K562 (cell line): ENCODE data around the gene RNF151. TPM values are rescaled to one million over a fixed set of nuclear protein-coding genes. Genes with fewer than 3 reads are reported as not detected.

Experiments used
- BMI1 ChIP-seq: fragments of 150-350 bp; IDR thresholded peaks from 2 replicates; pipeline ENCODE4 v1.6.1; 2014; ENCODE audit warnings: low read length
- KHSRP ChIP-seq: fragments of 450-650 bp; IDR thresholded peaks from 2 replicates; pipeline ENCODE4 v1.6.1; 2017
- KLF6 ChIP-seq: fragments of 250-450 bp; sonication (Bioruptor Pico); IDR thresholded peaks from 2 replicates; pipeline ENCODE4 v1.4.0; 2020; ENCODE audit warnings: mild to moderate bottlenecking, moderate library complexity, borderline replicate concordance
- LARP7 ChIP-seq: fragments of 450-650 bp; IDR thresholded peaks from 2 replicates; pipeline ENCODE4 v1.6.1; 2016
- NFYB ChIP-seq: IDR thresholded peaks from 2 replicates; pipeline ENCODE4 v1.6.1; 2011; ENCODE audit warnings: mild to moderate bottlenecking, moderate library complexity; ENCODE audit not compliant: insufficient read length; ENCODE audit errors: extremely low read depth
- PHB2 ChIP-seq: fragments of 450-650 bp; IDR thresholded peaks from 2 replicates; pipeline ENCODE4 v1.6.1; 2017; ENCODE audit warnings: low read depth
- ZNF41 ChIP-seq: fragments of 250-450 bp; sonication (Bioruptor Pico); conservative IDR thresholded peaks from 2 replicates; pipeline ENCODE4 v1.4.0; 2020; ENCODE audit warnings: mild to moderate bottlenecking
- ZNF561 ChIP-seq: fragments of 450-650 bp; formaldehyde crosslinking; conservative IDR thresholded peaks from 2 replicates; pipeline ENCODE4 v1.4.0; 2020; ENCODE audit warnings: mild to moderate bottlenecking, moderate library complexity
- polyA plus RNA-seq, 8 experiments: library from polyadenylated mRNA; depleted of rRNA in 4 of 8; stranded (reverse) in 5 of 8; unstranded in 3 of 8; fragments of >200 nt; fragmentation: Nextera tagmentation in 2 of 8; fragmentation: Illumina TruSeq in 1 of 8; extraction: Ambion mirVana in 2 of 8; extraction: Trizol in 1 of 8; gene quantifications; 2 replicates each; pipeline versions ENCODE4 v1.2.1 to v1.2.3, GENCODE V29; 2011 to 2014; ENCODE audit warnings: inconsistent platforms in 1 of 8, missing spikeins in 1 of 8
- total RNA-seq, 7 experiments: library from RNA; depleted of rRNA in 6 of 7; stranded (reverse); fragments of >200 nt in 6 of 7; fragmentation: Illumina TruSeq in 2 of 7; extraction: Trizol in 2 of 7; gene quantifications; 2 replicates each; pipeline versions ENCODE4 v1.2.1 to v1.2.3, GENCODE V29; 2011 to 2021; ENCODE audit warnings: low replicate concordance in 1 of 7
- TF ChIP-seq, protein P1 (sequence below), 2 experiments: fragments of 200-800 bp in 1 of 2; sonication (Bioruptor generic) in 1 of 2; sonication (generic) in 1 of 2; formaldehyde crosslinking in 1 of 2; IDR thresholded peaks in 1 of 2; conservative IDR thresholded peaks in 1 of 2; 2 replicates each; pipeline versions ENCODE4 v1.5.0 to v1.6.1; 2016 to 2020; ENCODE audit warnings: missing compliant biosample characterization in 1 of 2, missing genetic modification characterization in 1 of 2, missing genetic modification reagents in 1 of 2
- TF ChIP-seq, protein P2 (sequence below), 2 experiments: IDR thresholded peaks; 2 replicates each; pipeline ENCODE4 v1.6.1; 2012; ENCODE audit warnings: improper control_type of control experiment in 2 of 2, low read depth in 2 of 2, low read length in 2 of 2, borderline replicate concordance in 1 of 2
- TF ChIP-seq, protein P3 (sequence below): fragments of 450-650 bp; formaldehyde crosslinking; IDR thresholded peaks from 2 replicates; pipeline ENCODE4 v1.4.0; 2020; ENCODE audit warnings: mild to moderate bottlenecking
- TF ChIP-seq, protein P4 (sequence below): fragments of 150-350 bp; conservative IDR thresholded peaks from 2 replicates; pipeline ENCODE4 v1.6.1; 2014; ENCODE audit warnings: low read length
- TF ChIP-seq, protein P5 (sequence below): fragments of 250-450 bp; sonication (Bioruptor Pico); IDR thresholded peaks from 2 replicates; pipeline ENCODE4 v1.4.0; 2020; ENCODE audit warnings: mild to moderate bottlenecking, moderate library complexity, borderline replicate concordance
- TF ChIP-seq, protein P6 (sequence below): fragments of 250-450 bp; sonication (Bioruptor Pico); IDR thresholded peaks from 2 replicates; pipeline ENCODE4 v1.6.1; 2021; ENCODE audit warnings: mild to moderate bottlenecking

Gene RNF151
- total and polyA plus RNA-seq, 9 of the 15 experiments (the other 6 are each of a cell fraction or from before 2014, with no cell fraction given) = not detected

DNA sequence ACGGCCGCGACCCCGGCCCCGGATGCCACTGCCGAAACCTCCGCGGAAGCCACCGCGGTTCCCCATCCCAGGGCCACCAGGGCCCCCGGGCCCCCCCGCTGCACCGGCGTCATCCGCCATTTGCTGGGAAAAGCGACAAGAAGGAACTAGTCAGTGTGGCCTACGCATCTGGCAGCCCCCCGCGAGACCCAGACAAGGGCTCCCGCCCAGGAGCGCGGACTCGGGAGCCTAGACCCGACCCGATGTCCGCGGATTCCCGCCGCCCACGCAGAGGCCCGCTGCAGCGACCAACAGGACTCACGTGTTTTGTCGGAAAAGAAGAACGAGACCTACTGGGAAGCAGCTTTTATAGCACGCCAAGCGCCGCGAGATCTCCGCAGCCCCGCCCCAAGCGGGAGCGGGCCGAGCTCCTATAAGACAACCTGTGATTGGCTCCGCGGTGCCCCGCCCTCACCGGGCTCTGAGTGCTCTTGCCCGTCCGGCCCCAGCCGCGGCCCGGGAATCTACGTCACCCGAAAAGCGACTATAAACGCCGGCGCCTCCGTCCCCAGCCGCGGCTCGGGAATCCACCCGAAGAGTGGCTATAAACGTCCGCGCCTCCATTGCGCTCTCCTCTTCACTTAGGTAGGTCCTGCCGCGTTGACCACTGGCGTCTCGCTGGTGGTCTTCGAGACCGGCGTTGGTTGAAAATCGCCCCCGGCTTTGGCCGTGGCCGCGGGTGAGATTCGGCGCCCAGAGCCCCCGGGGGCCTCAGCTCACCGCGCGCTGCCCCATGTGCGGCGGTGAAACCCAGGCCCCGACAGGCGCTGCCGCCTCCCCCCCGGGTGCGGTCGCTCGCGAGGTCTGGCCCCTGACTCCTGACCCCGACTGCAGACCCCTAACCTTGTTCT lies 1.9 kb upstream of the RNF151 start, which contains the start of gene RPS2 (continued):
- TF ChIP-seq, protein P1, sequence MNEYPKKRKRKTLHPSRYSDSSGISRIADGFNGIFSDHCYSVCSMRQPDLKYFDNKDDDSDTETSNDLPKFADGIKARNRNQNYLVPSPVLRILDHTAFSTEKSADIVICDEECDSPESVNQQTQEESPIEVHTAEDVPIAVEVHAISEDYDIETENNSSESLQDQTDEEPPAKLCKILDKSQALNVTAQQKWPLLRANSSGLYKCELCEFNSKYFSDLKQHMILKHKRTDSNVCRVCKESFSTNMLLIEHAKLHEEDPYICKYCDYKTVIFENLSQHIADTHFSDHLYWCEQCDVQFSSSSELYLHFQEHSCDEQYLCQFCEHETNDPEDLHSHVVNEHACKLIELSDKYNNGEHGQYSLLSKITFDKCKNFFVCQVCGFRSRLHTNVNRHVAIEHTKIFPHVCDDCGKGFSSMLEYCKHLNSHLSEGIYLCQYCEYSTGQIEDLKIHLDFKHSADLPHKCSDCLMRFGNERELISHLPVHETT (CRISPR knock-in tag; conservative IDR thresholded peaks at IDR 0.05 in 1 of 2, IDR thresholded peaks at IDR 0.05 in 1 of 2) = peak in 1 of 2 experiments; percentile 95; a peak in 2 of 4 replicates
- TF ChIP-seq NFYB (peak; percentile 60), KHSRP (peak; percentile 60; the same call in 1 of the 2 replicates), LARP7 (no peak), KLF6 (peak; percentile 36; the same call in 1 of the 2 replicates), BMI1 (no peak), ZNF41 (0 out of 2 replicates have a peak, but pooled peaks have one; percentile 39), PHB2 (no peak), ZNF561 (CRISPR knock-in tag) (no peak; the same call in 1 of the 2 replicates)
- TF ChIP-seq, protein P2, sequence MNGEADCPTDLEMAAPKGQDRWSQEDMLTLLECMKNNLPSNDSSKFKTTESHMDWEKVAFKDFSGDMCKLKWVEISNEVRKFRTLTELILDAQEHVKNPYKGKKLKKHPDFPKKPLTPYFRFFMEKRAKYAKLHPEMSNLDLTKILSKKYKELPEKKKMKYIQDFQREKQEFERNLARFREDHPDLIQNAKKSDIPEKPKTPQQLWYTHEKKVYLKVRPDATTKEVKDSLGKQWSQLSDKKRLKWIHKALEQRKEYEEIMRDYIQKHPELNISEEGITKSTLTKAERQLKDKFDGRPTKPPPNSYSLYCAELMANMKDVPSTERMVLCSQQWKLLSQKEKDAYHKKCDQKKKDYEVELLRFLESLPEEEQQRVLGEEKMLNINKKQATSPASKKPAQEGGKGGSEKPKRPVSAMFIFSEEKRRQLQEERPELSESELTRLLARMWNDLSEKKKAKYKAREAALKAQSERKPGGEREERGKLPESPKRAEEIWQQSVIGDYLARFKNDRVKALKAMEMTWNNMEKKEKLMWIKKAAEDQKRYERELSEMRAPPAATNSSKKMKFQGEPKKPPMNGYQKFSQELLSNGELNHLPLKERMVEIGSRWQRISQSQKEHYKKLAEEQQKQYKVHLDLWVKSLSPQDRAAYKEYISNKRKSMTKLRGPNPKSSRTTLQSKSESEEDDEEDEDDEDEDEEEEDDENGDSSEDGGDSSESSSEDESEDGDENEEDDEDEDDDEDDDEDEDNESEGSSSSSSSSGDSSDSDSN (IDR thresholded peaks at IDR 0.05; ENCODE audit: borderline replicate concordance in 1 of 2, low read depth in 2 of 2, low read length in 2 of 2) = no peak
- TF ChIP-seq, protein P3, sequence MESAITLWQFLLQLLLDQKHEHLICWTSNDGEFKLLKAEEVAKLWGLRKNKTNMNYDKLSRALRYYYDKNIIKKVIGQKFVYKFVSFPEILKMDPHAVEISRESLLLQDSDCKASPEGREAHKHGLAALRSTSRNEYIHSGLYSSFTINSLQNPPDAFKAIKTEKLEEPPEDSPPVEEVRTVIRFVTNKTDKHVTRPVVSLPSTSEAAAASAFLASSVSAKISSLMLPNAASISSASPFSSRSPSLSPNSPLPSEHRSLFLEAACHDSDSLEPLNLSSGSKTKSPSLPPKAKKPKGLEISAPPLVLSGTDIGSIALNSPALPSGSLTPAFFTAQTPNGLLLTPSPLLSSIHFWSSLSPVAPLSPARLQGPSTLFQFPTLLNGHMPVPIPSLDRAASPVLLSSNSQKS (CRISPR knock-in tag) = no peak
- TF ChIP-seq, protein P4, sequence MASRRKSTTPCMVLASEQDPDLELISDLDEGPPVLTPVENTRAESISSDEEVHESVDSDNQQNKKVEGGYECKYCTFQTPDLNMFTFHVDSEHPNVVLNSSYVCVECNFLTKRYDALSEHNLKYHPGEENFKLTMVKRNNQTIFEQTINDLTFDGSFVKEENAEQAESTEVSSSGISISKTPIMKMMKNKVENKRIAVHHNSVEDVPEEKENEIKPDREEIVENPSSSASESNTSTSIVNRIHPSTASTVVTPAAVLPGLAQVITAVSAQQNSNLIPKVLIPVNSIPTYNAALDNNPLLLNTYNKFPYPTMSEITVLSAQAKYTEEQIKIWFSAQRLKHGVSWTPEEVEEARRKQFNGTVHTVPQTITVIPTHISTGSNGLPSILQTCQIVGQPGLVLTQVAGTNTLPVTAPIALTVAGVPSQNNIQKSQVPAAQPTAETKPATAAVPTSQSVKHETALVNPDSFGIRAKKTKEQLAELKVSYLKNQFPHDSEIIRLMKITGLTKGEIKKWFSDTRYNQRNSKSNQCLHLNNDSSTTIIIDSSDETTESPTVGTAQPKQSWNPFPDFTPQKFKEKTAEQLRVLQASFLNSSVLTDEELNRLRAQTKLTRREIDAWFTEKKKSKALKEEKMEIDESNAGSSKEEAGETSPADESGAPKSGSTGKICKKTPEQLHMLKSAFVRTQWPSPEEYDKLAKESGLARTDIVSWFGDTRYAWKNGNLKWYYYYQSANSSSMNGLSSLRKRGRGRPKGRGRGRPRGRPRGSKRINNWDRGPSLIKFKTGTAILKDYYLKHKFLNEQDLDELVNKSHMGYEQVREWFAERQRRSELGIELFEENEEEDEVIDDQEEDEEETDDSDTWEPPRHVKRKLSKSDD = peak; percentile 62
- TF ChIP-seq, protein P5, sequence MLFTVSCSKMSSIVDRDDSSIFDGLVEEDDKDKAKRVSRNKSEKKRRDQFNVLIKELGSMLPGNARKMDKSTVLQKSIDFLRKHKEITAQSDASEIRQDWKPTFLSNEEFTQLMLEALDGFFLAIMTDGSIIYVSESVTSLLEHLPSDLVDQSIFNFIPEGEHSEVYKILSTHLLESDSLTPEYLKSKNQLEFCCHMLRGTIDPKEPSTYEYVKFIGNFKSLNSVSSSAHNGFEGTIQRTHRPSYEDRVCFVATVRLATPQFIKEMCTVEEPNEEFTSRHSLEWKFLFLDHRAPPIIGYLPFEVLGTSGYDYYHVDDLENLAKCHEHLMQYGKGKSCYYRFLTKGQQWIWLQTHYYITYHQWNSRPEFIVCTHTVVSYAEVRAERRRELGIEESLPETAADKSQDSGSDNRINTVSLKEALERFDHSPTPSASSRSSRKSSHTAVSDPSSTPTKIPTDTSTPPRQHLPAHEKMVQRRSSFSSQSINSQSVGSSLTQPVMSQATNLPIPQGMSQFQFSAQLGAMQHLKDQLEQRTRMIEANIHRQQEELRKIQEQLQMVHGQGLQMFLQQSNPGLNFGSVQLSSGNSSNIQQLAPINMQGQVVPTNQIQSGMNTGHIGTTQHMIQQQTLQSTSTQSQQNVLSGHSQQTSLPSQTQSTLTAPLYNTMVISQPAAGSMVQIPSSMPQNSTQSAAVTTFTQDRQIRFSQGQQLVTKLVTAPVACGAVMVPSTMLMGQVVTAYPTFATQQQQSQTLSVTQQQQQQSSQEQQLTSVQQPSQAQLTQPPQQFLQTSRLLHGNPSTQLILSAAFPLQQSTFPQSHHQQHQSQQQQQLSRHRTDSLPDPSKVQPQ = no peak
- TF ChIP-seq, protein P6, sequence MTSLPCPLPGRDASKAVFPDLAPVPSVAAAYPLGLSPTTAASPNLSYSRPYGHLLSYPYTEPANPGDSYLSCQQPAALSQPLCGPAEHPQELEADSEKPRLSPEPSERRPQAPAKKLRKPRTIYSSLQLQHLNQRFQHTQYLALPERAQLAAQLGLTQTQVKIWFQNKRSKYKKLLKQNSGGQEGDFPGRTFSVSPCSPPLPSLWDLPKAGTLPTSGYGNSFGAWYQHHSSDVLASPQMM = no peak
